ENCODE results near the gene TMEM132D.

GRCh38 chr12:129231491-129231890 lies 672.3 kb downstream of the TMEM132D start:
- TF ChIP-seq EZH2phosphoT487 (IDR thresholded peaks at IDR 0.05; ENCODE audit: low read depth, severe bottlenecking, unreplicated experiment) (no peak), CTCF (IDR thresholded peaks at IDR 0.05; ENCODE audit: poor library complexity) (no peak)
